CD4-positive, alpha-beta T cell treated with Interleukin-6 for 4 hours (primary cell): ENCODE data around the gene CAMK2A.

Experiments used
- DNase-seq: peaks from one replicate; pipeline ENCODE4 v3.0.0-alpha.2; 2020; ENCODE audit warnings: mixed read lengths

The CAMK2A gene

GRCh38 chr5:150315245-150315644 is 25.7 kb upstream of the CAMK2A start:
- no peak for DNase-seq

GRCh38 chr5:150313921-150314716 is 24.5 kb upstream of the CAMK2A start:
- no peak for DNase-seq

- no peak for DNase-seq
Measured at GRCh38 chr5:150313501-150313900, 23.9 kb upstream of the CAMK2A start.

- DNase-seq: no peak
Measured at GRCh38 chr5:150312518-150312917, 22.9 kb upstream of the CAMK2A start.

- no peak for DNase-seq
Measured at GRCh38 chr5:150311015-150311692, 21.6 kb upstream of the CAMK2A start.

- no peak for DNase-seq
Measured at GRCh38 chr5:150310246-150310645, 20.7 kb upstream of the CAMK2A start.

- no peak for DNase-seq
Measured at GRCh38 chr5:150309886-150310239, 20.3 kb upstream of the CAMK2A start.

- DNase-seq: no peak
Measured at GRCh38 chr5:150309101-150309885, 19.7 kb upstream of the CAMK2A start.

- no peak for DNase-seq
Measured at GRCh38 chr5:150307617-150308426, 18.2 kb upstream of the CAMK2A start.

GRCh38 chr5:150306775-150307174 is 17.2 kb upstream of the CAMK2A start:
- DNase-seq: no peak

GRCh38 chr5:150305557-150305956 is 16.0 kb upstream of the CAMK2A start:
- DNase-seq: no peak

GRCh38 chr5:150305095-150305494 is 15.5 kb upstream of the CAMK2A start:
- DNase-seq: no peak

GRCh38 chr5:150304481-150305081 is 15.0 kb upstream of the CAMK2A start:
- no peak for DNase-seq

GRCh38 chr5:150303660-150304386 is 14.2 kb upstream of the CAMK2A start:
- DNase-seq: no peak

GRCh38 chr5:150303070-150303615 is 13.6 kb upstream of the CAMK2A start:
- DNase-seq: no peak

GRCh38 chr5:150302301-150303069 is 12.9 kb upstream of the CAMK2A start, which contains the start of gene ARSI:
ARSI (minus strand) TSS chr5:150302905; CDS start chr5:150302373, 532 bp downstream.
- no peak for DNase-seq

- DNase-seq: no peak
Measured at GRCh38 chr5:150301901-150302300, 12.3 kb upstream of the CAMK2A start.

- DNase-seq: no peak
Measured at GRCh38 chr5:150301170-150301505, 11.6 kb upstream of the CAMK2A start.

GRCh38 chr5:150300496-150301169 is 11.1 kb upstream of the CAMK2A start:
- no peak for DNase-seq
